NOMO-1 treated with DMSO at 0.1 percent for 48 hours (cell line): Measurements from ENCODE around the gene ELFN1.

Source experiments
- DNase-seq: peaks from one replicate; lab custom pipeline; 2025; ENCODE audit not compliant: unreplicated experiment; lab: John Stamatoyannopoulos, UW

Gene ELFN1

DNA sequence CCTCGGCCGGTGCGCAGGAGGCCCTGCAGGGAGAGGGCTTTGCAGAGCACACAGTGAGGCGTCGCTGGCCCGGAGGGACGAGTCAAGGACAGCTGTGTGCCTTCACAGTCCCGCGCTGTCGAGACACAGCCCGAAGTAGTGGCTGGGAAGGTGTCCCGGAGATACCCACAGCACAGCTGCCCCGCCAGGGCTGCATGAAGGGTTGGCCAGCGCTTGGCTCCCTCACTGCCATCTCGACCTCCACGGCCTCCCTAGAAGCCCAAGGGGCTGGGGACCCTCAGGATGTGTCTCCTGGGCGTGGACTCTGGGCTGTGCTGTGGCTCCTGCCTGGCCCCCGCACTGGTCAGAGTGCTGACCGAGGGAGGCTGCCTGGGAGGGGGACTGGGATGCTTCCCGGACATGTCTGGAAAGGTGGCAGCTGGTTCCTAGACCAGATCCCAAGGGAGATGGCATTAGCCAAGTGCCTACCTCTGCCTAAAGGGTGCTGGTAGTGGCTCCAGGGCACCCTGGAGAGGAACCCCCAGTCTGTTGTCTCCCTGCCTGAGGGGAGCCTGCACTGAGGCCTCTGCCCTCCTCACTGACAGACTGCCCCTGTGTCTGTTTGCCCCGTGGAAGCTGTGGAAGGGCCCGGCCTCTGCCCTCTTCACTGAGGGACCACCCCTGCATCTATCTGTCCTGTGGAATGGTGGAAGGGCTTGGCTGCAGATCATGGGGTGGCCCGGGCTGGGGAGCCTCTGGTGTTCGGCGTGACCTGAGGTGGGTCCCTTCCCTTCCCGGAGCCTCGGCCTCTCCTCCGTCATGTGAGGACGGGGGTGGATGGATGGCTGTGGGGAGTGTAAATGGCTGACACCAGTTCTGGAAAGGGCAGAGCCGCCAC, 5.8 kb downstream of the ELFN1 start:
- DNase-seq = no peak

DNA sequence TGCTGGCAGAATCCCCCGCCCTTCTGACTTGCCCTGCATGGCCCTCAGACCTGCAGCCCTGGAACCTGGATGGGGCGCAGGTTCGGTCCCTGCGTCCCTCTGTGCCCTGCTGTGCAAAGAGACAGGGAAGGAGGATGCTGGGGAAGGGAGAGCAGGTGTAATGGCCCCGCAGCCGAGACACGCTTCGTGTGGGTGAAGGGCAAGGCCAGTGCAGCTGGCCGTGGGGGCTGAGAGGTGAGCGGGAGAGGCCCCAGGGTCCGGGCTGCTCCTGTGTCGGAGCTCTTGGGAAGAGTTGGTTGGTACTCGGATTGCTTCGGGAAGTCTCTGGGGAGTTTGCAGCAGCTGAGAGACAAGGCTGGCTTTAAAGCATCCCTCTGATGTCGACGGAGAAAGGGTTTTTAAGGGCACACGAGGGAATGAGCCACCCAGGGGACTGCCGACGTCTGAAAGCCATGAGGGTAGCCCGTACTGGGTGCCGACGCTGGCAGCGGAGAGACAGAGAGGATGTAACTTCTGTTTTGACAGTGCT, 6.5 kb downstream of the ELFN1 start:
- DNase-seq = no peak

DNA sequence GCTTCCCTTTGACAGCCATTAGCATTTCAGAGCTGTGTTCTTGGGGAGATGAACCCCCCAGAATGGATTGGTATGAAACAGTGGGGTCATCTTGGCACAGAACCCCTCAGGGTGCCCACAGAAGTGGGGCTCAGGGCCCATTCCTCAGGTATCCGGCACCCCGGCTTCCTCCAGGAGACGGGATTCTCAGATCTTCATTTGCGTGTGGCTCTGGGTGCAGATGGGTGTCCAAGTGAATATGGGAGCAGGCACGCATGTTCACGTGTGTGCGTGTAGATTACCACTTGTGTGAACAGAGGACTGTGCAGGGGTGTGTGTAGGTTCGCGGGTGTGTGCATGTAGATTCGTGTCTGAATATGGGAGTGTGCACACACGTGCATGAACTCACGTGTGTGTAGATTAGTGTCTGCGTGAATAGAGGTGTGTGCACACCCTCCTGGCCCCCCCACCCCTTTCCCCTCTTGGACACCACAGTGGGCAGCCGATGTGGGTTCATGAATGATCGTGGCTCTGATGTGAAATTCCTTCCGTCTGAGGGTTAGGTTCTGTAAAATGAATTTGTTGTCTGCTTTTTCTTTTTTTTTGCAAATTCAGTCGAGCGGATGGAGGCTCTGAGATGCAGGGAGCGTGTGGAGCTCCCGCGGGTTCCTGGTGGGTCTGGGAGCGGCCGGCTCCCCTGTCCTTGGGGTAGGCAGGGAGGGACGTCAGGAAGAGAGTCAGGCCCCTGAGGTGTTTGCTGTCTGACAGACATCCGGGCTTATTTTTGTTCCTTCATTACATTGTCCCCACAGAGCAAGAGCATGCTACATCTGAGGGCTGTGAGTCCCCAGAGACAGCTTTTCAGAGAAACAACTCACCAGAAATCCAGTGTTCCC, 7.4 kb downstream of the ELFN1 start:
- DNase-seq = no peak

DNA sequence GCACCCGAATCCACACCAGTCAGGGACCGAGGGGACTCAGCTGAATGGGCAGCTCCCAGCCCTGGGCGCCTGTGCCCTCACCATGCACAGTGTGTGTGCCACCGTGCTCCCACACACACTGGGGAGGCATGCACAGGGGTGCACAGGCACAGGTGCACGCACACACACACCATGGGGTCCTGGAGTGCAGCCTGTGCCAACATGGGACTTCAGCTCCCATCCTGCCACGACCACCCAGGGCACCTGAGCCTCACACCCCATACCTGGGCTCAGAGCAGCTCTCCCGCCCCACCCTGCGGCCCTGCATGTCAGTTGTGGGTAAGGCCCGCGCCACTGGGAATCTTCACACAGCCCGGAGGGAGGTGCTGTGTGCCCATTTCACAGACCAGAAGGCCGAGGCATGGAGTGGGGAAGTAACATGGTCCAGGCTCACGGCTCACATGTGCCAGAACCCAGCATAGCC, 8.0 kb downstream of the ELFN1 start:
- DNase-seq = no peak

DNA sequence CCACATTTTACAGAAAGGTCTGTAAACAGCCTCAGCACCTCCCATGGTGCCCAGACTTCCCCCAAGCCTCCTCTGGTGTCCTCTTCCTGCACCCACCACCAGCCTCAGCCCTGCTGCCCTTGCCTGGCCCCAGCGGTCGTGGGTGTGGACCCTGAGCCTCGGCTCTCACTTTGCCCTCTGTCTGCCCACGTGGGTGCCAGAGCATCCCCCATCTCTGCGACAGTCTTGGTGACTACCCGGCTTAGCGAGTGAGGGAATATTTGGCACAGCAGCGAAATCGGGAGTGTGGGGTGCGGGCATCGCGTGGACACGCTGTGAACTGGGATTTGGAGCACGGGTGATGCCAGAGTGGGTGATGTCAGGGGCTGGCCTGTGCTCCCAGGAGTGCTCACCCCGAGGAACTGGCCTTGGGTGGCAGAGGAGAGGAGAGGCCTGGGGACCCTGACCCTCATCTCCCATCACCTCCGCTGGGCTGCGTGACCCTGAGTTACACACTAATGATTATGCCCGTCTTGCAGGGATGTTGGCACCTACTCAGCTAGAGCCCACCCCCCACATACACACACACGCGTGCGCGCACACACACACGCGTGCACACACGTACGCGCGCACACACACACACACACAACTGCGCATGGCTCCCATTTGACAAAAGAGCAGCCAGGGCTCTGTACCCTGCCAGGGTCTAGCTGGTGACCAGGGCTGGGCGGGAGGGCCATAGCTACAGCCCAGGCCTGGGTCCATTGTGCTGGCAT, 8.7 kb downstream of the ELFN1 start:
- DNase-seq = no peak

DNA sequence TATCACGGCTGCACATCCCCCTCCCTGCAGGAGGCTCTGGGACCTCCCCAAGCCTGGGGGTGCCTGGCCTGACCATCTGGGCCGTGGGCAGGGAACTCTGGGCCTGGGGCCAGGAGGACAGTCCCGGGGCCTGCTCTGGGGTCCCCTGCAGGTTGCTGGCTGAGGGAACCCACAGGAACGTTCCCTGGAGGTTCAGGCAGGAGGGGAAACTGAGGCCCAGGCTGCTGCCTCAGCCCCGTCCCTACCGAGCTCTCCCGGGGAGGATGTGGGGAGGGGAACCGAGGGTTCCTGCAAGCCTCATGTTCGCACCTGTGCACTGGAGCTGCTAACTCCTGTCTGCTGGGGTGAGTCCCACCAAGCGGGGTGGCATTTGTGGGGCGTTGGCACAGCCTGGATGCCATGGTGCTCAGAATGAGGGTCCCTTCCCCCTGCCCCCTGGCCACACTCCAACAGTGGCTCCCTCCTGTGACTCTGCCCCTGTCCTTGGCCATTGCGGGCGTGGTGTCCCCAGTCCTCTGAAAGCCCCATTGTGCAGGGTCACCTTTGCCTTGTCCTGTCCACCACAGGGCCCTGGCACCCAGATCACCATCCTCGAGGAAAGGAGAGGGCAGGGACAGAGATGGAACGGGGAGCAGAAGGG, 9.4 kb downstream of the ELFN1 start:
- DNase-seq = no peak

DNA sequence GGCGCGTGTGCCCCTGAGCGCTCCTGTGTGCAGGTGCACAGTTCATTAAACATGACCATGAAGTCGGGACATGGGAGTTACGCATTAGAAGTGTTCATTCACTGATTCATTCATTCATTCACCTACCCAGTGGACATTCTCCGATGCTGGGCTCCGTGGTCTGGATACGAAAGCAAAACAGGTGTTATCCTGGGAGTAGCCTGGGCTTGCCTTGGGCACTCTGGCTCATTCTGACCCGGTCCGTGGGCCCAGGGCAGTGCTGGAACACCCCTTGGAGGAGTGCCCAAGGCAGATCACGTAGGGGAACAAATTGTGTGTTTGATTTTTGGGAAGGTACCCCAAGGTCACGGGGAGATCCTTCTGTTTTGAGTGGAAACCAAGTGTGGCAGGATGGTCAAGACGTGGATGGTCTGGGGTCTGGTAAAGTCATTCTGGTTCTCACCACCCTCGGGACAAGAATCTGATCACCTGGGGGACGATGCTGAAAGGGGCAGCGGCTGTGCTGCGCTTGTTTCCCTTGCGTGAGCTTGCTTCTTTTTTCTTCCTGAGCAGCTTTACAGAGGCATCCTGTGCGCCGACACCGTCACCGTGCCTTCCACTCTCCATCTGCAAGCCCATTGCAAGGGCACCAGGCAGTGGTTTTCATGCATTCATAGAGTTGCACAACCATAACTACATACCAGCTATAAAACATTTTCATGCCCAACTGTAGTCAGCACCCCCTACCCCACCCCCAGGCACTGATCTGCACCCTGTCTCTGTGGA, 10.1 kb downstream of the ELFN1 start:
- DNase-seq = no peak

DNA sequence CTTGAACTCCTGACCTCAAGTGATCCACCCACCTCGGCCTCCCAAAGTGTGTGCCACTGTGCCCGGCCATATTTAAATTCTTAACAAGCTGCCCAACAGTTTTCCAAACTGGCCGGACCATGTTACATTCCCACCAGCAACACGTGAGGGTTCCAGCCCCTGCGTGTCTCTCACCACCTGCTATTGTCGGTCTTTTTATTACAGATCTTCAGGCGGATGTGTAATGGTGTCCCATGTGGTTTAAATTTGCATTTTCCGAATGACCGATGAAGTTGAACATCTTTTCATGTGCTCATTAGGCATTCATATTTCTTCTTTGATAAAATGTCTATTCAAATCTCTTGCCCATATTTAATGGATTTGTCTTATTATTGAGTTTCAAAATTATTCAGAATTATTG, 11.5 kb downstream of the ELFN1 start:
- no peak for DNase-seq

DNA sequence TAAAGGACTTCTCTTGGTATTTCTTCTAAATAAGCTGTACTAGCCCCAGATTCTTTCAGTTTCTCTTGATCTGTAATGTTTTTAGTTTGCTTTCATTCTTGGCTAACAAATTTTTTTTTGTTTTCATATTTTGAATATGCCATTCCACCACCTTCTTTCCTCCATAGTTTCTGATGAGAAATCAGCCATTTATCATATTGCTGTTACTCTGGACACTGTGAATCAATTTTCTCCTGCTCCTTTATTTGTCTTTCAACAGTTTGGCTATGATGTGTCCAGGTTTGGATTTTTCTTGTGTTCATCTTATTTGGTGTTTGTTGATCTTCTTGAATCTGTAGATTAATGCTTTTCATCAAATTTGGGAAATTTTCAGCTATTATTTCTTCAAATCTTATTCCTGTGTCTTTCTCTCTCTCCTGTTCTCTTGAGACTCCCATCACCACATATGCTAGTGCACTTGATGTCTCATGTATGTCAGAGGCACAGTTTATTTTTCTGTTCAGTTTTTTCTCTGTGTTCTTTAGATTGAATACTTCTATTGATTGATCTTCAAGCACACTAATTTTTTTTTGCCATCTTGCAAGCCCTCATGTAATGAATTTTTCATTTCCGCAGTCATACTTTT, 15.0 kb downstream of the ELFN1 start:
- DNase-seq = no peak

DNA sequence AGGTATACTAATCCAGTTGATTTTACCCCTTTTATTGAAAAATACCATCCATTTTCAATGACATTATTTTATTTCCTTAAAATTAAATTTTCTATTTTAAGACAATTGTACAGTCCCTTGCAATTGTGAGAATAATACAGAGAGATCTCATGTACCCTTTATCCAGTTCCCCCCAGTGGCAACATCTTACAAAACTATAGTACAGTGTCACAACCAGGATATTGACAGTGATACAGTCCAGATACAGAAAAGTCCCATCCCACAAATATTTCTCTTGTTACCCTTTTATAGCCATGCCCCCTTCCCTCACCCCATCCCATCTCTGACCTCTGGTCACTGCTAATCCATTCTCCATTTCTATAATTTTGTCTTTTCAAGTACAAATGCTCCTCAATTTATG, 18.5 kb downstream of the ELFN1 start:
- no peak for DNase-seq

DNA sequence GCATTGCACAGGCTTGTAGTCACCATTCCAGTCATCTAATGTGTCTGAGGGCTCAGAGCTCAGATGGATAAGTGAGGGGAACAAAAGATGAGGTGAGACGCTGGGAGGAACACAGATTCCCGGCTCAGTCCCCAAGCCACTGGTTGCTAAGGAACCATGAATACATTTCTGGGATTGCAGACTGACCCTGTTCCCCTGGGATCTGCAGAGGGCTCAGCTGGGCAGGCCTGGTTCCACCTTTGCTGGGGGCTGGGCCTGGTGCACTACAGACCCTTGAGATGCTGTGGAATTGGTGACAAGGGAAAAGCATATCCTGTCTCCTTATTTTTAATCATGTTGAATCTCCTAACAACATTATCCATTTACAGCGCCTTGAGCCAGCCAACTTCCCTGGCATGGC, 19.2 kb downstream of the ELFN1 start:
- DNase-seq = no peak

DNA sequence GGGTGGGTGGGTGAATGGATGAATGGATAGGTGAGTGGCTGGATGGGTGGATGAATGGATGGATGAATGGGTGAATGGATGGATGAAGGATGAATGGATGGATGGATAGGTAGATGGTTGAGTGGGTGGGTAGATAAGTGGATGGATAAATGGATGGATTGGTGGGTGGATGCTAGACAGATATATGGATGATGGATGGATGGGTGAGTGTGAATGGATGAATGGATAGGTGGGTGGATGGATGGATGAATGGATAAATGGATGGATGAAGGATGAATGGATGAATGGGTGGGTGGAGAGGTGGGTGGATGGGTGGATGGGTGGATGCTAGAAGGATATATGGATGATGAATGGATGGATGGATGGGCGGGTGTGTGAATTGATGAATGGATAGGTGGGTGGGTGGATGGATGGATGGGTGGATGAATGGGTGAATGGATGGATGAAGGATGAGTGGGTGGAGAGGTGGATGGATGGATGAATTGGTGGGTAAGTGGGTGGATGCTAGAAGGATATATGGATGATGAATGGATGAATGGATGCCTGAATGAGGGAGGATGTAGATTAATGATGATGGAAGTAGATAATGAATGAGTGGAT, 20.4 kb downstream of the ELFN1 start:
- no peak for DNase-seq

DNA sequence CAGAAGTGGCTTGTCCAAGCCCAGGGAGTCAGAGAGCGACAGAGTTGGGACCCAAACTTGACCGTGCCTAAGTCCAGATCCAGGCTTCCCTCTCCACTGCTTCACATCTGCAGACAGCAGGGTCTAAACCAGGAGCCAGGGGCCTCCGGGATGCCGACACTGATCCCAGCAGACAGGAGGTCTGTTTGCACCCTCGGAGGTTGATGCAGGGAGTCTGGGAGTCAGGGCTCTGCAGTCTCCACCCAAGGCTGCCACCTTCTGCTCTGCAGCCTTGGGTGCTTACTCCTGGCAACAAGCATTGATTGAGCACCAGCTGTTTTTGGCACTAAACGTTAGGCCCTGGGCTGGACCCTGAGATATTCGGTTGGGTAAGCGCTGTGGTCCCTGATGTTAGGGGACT, 21.0 kb downstream of the ELFN1 start:
- DNase-seq = no peak

DNA sequence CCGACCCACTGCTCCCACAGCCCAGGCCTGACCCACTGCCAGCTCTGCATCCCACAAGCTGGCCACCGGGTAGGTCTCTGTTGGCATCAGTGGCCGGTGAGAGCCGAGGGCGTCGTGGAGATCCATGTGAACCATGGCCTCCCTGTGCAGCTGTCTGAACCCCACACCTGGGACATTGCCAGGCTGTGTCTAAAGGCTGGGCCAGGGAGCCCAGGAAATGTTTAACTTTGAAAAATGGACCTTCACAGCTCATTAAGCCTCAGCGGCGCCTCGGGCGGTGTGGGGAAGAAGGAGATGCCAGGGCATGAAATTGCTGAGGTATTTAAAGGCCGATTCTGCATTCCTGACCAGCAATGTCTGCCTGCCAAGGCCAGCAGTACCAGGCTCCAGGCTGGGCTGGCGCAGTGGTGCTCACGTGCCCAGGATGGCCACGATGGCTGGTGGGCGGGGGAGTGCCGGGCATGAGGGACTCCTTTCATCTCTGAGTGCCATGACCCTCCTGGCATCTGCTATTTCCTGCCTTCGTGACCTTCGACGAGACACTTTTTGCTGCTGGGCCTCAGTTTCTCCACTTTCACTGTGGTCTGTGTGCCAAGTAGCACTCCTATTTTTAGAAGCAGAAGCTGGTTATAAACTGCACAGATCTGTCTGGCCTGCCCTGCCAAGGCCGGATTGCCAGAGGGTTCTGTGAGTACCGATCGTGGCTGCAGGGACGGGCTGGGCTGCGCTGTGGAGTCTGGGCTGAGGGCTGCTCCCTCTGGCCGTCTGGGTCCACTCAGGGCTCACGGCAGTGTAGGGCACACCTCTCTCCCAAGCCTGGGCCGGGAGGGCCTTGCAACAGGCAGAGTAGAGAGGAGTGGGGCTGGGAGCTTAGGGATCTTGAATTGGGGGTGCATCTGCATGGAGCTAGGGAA, 21.8 kb downstream of the ELFN1 start:
- DNase-seq = no peak

DNA sequence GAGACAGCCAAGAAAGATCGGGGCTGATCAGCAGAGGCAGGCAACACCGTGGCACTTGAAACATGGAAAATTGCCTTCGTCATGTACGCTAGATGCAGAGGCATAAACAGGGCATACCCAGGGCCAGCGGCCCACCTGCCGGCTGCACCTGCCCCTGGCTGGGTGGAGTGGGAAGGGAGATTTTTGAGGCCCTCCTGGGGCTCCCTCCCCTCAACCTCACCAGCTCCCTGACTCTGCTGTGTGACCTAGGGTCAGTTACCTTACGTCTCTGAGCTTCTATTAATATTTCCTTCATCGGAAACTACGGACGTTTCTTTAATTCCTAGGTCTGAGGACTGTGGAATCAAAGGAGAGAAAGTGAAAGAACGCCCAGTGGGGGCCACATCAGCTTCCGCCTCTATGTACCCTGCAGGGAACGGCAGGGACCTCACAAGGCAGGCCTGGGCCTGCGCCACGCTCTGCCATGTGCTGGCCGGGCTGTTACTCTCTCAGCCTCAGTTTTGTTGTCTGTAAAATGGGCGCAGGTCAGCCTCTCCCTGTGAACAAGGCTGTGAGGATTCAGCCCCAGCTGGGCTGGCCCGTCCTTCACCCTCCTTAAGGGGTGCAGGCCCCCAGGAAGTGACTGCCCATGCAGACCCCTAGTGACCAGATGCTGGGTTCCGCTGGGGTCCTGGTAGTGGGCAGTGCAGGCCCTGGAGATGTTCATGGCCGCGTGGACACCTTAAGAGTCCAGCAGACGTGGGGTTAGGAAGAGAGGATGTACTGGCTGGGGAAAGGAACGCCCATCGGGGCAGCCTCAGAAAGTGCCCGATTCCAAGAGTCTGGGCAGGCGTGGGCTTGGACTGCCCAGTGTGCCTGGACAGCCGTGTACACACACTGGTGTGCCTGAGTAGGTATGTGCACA, 22.7 kb downstream of the ELFN1 start:
- no peak for DNase-seq

DNA sequence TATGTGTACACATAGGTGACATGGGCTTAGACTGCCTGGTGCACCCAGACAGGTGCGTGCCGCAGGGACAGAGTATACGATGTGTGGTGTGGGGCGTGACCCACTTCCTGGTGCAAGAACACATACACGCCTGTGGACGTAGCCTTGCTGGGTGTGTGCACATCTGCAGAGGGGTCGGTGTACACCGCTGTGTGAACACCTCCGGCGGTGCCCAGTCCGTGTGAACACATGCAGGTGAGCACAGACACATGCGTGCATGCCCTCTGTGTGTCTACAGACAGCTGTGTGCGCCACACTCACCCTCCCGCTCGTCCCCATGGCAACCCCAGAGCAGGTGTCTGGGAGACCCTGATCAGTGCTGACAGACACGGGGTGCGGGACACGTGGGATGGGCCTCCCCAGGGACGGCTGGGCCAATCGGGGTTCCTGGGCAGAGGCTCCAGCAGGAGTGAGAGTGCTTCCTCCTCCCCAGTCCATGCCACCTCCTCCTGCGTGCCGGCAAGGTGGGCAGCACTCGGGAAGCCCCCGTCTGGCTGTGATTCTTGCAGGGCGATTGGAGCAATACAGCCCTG, 23.4 kb downstream of the ELFN1 start:
- DNase-seq = no peak
